ENCODE measurements around the gene ZNF792.
A peak's percentile ranks its signal among the peaks of the same experiment; 100 is the strongest.
"Not testable (repeated sequence)": the region's sequence is repeated elsewhere in the genome, so short reads cannot be mapped to it uniquely, and the experiment has no call there.

ZNF792 gene

DNA sequence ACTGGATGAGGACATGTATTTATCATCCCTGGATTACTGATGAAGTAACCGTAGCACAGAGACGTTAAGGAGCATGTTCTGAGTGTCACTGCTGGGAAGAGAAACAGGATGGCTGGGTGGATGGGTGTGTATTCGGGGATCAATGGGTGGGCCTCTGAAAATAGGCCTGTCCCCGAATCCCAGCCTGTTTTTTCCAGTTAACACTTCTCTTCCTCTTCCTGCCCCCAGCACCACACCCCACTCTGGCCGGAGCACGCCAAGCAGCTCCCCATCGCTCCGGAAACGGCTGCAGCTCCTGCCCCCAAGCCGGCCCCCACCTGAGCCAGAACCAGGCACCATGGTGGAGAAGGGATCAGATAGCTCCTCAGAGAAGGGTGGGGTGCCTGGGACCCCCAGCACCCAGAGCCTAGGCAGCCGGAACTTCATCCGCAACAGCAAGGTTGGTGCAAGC is 44.9 kb upstream of the ZNF792 start:
- TF ChIP-seq, protein P1, sequence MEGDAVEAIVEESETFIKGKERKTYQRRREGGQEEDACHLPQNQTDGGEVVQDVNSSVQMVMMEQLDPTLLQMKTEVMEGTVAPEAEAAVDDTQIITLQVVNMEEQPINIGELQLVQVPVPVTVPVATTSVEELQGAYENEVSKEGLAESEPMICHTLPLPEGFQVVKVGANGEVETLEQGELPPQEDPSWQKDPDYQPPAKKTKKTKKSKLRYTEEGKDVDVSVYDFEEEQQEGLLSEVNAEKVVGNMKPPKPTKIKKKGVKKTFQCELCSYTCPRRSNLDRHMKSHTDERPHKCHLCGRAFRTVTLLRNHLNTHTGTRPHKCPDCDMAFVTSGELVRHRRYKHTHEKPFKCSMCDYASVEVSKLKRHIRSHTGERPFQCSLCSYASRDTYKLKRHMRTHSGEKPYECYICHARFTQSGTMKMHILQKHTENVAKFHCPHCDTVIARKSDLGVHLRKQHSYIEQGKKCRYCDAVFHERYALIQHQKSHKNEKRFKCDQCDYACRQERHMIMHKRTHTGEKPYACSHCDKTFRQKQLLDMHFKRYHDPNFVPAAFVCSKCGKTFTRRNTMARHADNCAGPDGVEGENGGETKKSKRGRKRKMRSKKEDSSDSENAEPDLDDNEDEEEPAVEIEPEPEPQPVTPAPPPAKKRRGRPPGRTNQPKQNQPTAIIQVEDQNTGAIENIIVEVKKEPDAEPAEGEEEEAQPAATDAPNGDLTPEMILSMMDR (conservative IDR thresholded peaks at IDR 0.05; ENCODE audit: low read depth), result no peak
- no peak for DNase-seq (ENCODE audit: low spot score)
- CTCF ChIA-PET, result interaction anchor here (0.6 kb wide), 1 partner anchor 103 kb away, joined by 5 read pairs; no protein-coding TSS in a partner anchor
- H3K27ac ChIP-seq, result peak overlapping the region; percentile 17; the same call in 1 of the 2 replicates
- POLR2A ChIA-PET (ENCODE audit: low non-redundant PET), result interaction anchor here (0.5 kb wide), 1 partner anchor 8 kb away, joined by 3 read pairs; no protein-coding TSS in a partner anchor

- DNase-seq (ENCODE audit: low spot score); H3K27ac ChIP-seq; POLR2A ChIA-PET (ENCODE audit: low non-redundant PET): not testable (repeated sequence)
- CTCF ChIA-PET, result interaction anchor here (0.6 to 0.7 kb wide), 2 partner anchors 37 to 84 kb away, joined by 3 read pairs; no protein-coding TSS in a partner anchor
Observed at GRCh38 chr19:35007427-35007826, 43.4 kb upstream of the ZNF792 start.

- peak overlapping the region; percentile 45 for H3K27ac ChIP-seq
- CTCF ChIA-PET, result interaction anchor here (0.6 to 0.7 kb wide), 2 partner anchors 37 to 85 kb away, joined by 3 read pairs; no protein-coding TSS in a partner anchor
- TF ChIP-seq, protein P1 (conservative IDR thresholded peaks at IDR 0.05; ENCODE audit: low read depth), result no peak
- no peak for DNase-seq (ENCODE audit: low spot score)
- POLR2A ChIA-PET (ENCODE audit: low non-redundant PET), result no interaction called here
Observed at GRCh38 chr19:35006999-35007365, 43.0 kb upstream of the ZNF792 start.

GRCh38 chr19:35006342-35006998 is 42.4 kb upstream of the ZNF792 start:
- CTCF ChIA-PET, result interaction anchor here (0.6 to 0.7 kb wide), 3 partner anchors 38 to 609 kb away, joined by 3 read pairs; no protein-coding TSS in a partner anchor
- TF ChIP-seq, protein P1 (conservative IDR thresholded peaks at IDR 0.05; ENCODE audit: low read depth), result no peak
- peak overlapping the region; percentile 45 for H3K27ac ChIP-seq
- POLR2A ChIA-PET (ENCODE audit: low non-redundant PET), result no interaction called here
- DNase-seq (ENCODE audit: low spot score), result no peak

DNA sequence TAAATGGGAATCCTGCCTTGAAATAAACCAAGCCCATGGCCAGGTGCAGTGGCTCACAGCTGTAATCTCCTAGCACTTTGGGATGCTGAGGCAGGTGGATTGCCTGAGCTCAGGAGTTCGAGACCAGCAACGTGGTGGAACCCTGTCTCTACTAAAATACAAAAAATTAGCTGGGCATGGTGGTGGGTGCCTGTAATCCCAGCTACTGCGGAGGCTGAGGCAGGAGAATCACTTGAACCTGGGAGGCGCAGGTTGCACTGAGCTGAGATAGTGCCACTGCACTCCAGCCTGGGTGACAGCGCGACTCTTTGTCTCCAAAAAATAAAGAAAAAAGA is 41.9 kb upstream of the ZNF792 start:
- CTCF ChIA-PET, result interaction anchor here (0.6 to 0.7 kb wide), 2 partner anchors 90 to 608 kb away, joined by 3 read pairs; no protein-coding TSS in a partner anchor
- H3K27ac ChIP-seq, result peak overlapping the region; percentile 45
- POLR2A ChIA-PET (ENCODE audit: low non-redundant PET); DNase-seq (ENCODE audit: low spot score): not testable (repeated sequence)

GRCh38 chr19:35005256-35005977 is 41.4 kb upstream of the ZNF792 start:
- H3K27ac ChIP-seq, result peak overlapping the region; percentile 45
- ChIA-PET POLR2A (ENCODE audit: low non-redundant PET) (no interaction called here), CTCF (interaction anchor here (0.6 kb wide), 1 partner anchor 608 kb away, joined by 3 read pairs; no protein-coding TSS in a partner anchor)
- DNase-seq (ENCODE audit: low spot score), result no peak
- TF ChIP-seq, protein P1 (conservative IDR thresholded peaks at IDR 0.05; ENCODE audit: low read depth), result no peak

DNA sequence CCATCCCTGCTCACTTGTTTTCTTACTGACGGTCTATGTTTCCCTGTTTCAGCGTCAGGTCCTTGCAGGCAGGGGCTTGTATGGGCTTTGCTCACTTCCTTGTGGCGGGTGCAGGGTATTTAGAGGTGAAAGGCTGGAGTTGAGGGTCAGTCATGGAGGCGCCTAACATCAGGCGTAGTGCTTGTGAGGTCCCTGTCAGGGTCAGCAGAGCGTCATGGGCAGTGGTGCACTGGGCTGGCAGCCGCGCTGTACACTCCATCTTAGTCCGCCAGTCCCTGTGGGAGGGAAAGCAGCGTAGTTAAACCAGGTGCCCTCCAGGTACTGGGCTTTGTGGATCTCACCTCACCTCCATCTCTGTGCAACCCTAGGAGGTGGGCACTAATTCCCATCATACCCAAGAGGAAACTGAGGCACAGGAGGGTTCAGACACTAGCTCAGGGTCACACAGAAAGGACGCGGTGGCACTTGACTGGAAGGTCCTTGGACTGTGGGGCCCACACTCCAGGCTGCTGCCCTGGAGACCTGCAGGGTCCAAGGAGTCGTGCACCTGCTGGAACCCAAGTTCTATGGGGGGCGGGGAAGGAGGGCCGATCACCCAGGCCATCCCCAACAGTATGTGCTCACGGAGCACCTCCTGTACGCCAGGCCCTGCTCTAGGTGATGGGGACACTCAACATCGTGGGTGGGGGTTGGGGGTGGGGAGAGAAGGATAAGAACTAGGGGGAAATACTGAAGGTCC is 40.7 kb upstream of the ZNF792 start:
- POLR2A ChIA-PET (ENCODE audit: low non-redundant PET), result no interaction called here
- CTCF ChIA-PET, result no interaction called here
- TF ChIP-seq, protein P1 (conservative IDR thresholded peaks at IDR 0.05; ENCODE audit: low read depth), result no peak

More for the DNA sequence above, 40.7 kb upstream of the ZNF792 start:
- peak overlapping the region; percentile 45 for H3K27ac ChIP-seq
- no peak for DNase-seq (ENCODE audit: low spot score)
